ENCODE data around the gene AHSA1.

DNA sequence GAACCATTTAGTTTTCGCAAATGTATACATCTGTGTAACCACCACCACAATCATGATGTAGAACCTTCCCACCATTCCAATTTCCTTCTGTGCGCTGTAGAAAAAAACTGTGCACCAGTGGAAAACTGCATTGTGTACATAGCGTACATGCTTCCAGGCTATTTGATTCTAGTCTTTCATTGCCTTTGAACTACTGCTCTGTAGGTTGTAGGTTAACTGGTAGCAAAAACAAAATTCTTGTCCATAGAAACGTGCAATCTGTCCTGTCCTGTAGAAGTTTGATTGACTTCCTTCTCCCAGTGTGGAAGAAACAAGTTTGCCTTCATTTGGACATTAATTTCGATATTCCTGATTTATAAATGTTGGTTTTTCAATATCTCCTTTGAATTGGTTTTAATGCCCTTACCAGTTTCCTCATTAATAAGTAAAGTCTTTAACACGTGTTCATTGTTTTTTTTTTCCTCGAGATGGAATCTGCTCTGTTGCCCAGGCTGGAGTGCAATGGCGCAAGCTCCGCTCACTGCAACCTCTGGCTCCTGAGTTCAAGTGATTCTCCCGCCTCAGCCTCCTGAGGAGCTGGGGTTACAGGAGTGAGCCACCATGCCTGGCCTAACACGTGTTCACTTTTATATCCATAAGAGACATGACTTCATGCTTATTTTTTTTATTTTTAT is 44.4 kb downstream of the AHSA1 start:
- no peak for TF ChIP-seq POU2F2 (IDR thresholded peaks at IDR 0.05; ENCODE audit: low read depth, low read length)
- no peak for TF ChIP-seq POLR2A (IDR thresholded peaks at IDR 0.05; ENCODE audit: low read depth, low read length)
- no peak for TF ChIP-seq POLR2AphosphoS5 (IDR thresholded peaks at IDR 0.05; ENCODE audit: low read depth, low read length)
- TF ChIP-seq SPI1 (IDR thresholded peaks at IDR 0.05; ENCODE audit: low read depth, low read length): no peak
- TF ChIP-seq TAF1 (IDR thresholded peaks at IDR 0.05; ENCODE audit: low read depth, low read length): no peak
- TF ChIP-seq PAX5 (IDR thresholded peaks at IDR 0.05; ENCODE audit: insufficient read depth, low read length, severe bottlenecking): no peak

Measured in GM12891 (cell line).